GM19452 (cell line): Measurements from ENCODE around the gene TXLNG.
A peak's percentile ranks its signal among the peaks of the same experiment; 100 is the strongest.

Experiments
- ATAC-seq: cut with Tn5 transposase; IDR thresholded peaks from one replicate; pipeline ENCODE4 v1.9.1; 2021; ENCODE audit not compliant: unreplicated experiment

TXLNG gene

DNA sequence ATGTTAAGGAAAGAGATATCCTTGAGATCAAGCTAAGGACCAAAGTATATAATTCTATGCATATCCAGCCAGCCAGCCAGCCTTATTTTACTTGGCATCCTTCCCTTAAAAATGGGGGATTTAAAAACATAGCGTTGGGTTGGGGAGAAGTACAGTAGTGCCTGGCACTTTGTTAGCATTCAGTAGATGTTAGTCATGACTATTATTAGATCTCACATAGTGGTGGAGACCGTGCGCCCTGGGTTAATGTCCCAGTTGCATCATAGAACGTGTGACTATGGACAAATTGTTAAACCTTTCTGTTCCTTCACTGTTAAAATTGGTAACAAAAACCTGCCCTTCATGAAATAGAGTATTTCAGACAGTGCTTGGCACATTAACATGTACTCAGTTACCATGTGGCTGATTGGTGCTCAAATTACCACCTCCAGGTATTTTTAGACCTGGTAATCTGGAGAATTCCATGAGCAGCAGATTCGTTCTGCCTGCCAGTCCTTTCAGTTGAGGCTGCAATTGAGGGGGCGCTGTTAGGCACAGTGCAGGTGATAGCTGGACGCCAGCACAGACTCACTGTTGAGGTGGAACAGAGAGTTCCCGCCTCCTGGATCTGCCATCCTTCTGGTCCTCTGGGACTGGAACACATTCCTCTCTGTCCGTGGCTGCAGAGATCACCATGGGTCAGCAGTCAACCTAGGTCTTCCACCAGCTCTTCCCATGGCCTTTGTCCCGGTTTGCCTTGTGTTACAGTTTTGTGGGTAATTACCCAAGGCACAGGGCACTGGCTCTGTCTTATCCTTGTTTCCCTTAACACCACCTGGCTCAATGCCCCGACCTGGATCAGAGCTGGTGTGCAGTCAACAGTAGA, 52.2 kb downstream of the TXLNG start:
- no peak for ATAC-seq

DNA sequence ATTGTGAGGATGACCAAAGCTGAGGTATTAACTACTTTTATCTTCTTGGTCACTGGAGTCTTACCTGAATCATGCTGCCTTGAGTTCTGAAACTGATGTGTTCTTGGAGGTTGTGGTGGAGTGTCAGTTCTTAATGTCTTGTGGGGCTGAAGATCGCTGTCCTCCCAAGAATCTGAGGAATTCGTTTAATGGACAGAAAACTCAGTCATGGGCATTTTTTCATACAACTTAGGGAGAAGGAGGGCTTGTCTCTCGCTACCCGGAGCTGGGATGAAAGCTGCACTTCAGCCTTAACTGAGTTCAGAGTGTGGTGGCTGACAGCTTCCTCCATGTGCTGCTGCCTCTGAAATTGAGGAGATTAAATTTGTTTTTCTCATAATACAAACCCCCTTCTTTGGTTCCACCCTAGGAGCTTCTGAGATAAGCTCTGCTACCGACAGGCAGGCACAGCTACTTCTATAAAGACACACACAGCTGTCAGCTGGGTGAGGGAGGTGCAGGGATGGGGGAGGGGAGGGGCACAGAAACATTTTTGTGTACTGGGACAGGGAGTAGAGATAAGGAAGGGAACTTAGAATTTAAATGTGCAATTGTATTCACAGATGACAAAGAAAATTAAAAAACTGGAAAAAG, 53.1 kb downstream of the TXLNG start:
- ATAC-seq: no peak

DNA sequence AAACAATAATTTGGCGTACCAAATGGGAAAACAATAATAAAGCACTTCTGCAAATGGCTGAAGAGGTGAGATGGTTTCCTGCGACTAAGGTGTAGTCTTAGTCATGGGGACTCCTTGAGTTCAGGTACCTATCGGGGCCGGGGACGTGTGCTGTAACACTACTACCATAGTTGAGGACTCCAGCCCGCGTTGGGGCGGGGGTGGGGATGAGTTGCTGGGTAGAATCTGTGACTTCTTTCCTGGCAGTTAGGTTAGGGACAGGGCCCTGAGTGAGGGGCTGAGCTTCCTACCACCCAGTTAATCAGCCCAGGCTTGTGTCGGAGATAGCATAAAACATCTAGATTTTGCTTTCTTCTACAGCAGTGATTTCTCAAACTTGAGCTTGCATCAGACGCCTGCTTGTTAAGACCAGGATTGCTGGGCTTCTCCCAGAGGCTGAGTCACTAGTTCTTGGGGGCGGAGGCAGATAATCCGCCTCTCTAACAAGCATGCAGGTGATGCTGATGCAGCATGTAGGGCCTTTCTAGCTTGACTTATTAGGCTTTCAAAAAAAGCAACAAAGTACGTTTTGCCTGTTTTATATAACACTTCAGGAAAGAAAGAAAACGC, 53.7 kb downstream of the TXLNG start:
- no peak for ATAC-seq

DNA sequence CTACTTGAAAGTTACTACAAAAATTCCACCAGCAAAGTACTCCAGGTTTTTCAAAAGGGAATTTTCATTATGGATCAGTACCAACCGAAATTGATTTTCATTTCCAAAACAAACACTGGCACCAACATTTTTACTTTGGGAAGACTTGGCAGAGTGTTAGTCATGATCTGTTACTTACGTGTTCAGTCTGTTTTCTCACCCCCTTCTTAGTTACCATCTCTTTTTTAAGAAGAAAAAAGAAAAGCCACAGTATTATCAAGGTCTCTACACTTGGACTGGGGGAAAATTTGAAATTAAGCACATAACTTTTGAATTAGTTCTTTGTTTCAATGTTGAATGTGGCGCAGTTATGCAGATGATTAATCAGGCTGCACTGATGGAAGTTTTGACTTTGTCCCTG, 56.4 kb downstream of the TXLNG start:
- no peak for ATAC-seq

DNA sequence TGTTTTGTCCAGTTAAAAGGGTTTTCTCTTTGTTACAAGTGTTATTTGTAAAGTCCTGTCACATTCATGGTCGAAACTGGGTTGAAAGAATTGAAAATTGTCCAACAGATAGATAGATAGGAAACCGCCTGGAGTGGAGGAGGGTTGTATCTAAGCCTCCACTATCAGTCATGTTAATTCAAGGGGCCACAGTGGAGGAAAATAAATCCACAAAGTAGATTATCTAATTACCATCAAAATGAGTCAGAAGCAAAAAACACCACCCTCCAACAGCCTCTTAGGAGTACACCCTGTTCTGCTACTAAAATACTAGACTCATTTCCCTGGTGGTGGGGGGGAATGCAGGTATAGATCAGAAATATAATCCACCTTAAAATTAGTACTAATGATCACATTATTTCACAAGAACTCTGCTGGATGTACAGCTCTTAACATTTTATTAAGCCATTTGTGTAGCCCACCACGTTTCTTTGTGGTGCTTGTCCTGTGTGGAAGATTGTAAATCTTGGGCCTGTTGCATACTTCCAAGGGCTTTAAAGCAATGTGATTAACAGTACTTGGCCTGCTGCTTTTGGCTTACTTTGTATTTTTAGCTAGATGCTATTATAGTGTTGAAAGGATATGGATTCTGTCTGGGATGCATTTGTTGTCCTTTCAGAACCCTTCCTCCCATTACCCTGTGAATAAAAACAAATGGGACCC, 57.1 kb downstream of the TXLNG start:
- no peak for ATAC-seq

DNA sequence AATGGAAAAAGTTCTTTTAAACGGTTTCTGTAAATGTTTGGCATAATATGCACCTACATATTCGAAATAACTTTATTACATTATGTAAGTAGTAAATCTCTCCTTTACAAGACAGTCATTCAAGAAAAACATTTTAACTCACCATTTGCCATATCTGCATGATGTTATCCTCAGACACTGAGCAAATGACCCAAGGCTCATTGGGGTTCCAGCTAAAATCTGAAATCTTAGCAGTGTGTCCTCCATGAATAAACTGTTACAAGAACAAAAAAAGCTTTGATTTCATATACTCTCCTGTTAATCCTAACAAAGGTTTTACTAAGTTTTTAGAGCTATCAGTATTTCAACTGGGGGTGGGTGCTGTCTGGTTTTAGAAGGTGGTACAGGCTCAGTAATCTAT, 59.4 kb downstream of the TXLNG start:
- ATAC-seq: no peak

DNA sequence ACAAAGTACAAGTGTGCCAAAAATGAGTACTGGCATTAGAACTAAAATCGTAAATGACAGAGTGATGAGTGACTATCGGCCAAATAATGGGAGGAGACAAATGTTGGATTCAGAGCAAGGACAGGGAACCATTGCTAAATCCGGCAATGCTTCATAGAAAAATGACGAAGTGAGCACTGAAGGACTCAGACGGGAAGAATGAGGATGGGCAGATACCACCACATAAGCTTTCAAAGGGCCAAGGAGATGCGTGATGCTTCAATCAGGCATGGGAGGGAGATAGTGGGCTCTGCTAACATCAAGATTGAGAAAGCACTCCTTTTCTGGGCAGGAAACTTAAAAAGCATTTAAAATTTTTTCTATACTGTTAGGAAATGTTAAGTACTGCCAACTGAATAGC, 62.3 kb downstream of the TXLNG start:
- ATAC-seq: no peak

DNA sequence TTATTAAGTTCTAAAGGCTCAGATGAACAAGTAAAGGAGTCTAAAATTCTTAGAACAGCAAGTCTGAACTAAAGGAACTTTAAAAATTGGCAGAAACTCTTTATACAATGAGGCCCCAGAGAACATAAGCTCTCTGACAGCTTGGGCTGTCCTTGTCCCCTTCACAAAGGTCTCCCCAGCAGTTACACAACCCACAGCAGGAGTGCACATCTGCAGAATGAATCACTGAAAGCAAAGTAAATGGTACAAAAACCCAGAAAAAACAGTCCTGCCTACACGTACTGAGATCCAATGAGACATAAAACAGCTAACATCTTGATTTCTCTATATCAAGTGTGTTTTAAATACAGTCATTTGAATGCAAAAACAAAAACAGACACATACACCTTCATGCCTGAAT, 65.2 kb downstream of the TXLNG start:
- ATAC-seq: no peak

DNA sequence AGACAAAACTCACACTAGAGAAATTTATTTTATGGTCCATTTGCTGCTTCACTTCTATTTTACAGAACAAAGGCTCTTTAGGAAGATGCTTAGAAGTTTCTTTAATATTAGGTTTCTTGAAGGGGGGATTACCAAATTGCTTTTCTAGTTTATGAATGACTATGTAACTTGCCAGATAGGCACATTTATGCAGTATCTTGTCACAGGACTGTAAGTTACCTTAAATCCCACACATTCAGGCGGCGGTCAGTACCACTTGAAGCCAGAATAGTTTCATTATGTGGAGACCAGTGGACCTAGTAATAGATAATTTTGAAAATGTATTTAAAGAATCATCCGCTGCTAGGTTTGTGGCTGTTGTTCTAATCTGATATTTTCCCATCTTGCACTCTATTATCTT, 65.6 kb downstream of the TXLNG start:
- ATAC-seq: no peak

DNA sequence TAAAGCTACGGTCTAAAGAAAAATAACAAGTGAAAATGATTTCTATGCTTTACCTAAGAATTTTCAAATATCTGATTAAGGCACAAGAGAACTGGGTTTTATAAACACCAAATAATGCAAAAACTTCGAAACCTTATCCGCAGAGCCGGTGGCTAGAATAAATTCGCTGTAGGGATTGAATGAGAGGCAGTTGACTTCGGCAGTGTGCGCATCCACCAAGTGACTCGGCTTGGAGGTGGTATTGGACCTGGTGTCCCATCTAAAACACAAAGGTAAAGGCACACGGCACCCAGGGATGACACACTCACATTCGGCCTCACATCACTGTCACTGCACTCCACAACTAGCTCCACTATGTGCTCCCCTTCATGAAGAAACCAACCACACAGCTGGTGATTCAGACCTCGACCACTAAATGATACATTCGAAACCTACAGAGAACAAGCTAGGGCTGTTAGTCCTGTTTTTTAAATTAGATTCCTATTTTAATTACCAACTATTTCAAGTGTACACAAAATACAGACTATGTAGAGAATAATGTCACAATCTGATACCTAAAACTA, 66.4 kb downstream of the TXLNG start:
- ATAC-seq: no peak

DNA sequence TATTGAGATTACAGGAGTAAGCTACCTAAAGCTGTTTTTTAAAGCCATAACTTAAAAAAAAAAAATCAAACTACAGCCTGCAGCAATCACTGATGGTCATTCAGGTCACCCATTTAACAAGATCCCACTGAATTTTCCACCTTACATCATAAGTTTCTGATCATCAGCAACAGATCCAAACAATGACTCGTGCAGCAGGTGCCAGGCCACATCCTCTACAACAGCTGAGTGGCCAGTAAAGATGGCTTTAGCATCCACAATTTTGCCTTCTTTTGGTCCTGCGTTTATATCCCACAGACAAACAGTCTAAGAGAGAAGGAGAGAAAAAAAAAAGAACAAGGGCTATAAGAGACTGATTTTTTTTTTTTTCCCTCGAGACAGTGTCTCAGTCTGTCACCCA, 67.3 kb downstream of the TXLNG start:
- no peak for ATAC-seq

DNA sequence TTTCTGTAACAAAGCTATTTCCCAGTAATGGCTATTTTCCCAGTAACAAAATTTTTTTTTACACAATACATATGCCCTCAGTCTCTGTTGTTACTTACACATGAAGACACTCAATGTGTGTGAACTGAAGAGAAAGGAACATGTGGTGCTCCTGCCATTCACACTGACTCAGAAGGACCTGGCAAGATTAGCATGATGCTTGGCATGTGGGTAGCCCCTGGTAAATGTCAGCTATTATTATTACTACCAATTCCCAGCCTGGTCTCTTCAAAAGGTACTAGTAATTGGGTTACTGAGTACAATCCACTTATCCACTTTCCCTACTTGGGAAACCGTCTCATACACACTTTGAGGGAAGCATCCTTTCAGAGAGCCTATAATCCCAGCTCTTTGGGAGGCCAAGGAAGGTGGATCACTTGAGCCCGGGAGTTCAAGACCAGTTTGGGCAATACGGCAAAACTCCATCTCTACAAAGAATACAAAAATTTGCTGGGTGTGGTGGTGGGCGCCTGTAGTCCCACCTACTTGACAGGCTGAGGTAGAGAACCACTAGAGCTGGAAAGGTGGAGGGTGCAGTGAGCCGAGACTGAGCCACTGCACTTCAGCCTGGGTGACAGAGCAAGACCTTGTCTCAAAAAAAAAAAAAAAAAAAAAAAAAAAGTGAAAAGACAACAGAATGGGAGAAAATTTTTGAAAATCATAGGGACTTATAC, 69.3 kb downstream of the TXLNG start:
- peak; percentile 22 for ATAC-seq

DNA sequence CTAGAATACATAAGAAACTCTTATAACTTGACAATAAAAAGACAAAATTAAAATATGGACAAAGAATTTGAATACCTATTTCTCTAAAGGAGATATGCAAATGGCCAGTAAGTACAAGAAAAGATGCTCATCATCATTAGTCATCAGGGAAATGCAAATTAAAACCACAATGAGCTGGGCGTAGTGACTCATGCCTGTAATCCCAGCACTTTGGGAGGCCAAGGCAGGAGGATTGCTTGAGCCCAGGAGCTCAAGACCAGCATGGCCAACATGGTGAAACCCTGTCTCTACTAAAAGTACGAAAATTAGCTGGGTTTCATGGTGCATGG, 69.8 kb downstream of the TXLNG start:
- peak; percentile 60 for ATAC-seq

DNA sequence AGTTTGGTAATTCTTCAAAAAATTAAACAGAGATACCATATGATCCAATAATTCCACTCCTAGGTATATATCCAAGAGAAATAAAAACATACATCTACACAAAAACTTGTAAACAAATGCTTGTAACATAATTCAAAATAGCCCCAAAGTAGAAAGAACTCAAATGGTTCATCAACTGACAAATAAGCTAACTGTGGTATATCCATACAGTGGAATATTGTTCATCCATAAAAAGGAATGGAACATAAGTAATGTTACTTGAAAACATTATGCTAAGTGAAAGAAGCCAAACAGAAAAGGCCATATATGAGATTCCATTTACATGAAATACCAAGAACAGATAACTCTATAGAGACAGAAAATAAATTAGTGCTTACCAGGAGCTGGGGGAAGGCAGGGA, 70.5 kb downstream of the TXLNG start:
- no peak for ATAC-seq

DNA sequence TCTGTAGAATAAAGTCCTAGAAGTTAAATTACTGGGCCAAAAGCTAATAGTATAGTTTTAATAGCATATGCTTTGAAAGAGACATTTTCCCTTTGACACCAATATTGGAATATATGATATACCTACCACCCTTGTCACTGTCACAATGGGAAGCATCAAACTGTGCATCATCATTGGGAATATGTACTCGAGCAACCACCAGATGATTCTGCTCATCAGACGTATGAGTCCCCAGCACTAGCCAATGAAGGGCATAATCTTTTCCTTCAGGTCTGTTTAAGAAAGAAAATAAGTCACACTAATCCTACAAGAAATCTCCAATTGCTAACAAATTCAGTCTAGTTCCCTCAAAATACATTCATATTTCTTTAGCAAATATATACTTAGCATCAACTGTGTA, 76.6 kb downstream of the TXLNG start:
- ATAC-seq: no peak

DNA sequence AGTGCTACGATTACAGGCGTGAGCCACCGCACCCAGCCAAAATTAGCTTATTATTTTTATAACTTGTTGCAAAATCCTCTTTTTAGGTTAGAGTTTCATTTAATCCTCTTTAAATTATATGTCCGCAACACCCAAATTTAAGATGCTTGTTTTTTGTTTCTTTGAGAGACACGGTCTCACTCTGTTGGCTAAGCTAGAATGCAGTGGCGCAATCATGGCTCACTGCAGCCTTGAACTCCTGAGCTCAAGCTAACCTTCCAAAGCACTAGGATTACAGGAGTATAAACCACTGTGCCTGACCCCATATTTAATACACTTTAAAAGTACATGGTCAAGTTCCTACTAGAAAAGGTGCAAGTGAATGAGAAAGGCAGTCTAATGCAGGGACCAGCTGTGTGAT, 81.7 kb downstream of the TXLNG start:
- no peak for ATAC-seq

DNA sequence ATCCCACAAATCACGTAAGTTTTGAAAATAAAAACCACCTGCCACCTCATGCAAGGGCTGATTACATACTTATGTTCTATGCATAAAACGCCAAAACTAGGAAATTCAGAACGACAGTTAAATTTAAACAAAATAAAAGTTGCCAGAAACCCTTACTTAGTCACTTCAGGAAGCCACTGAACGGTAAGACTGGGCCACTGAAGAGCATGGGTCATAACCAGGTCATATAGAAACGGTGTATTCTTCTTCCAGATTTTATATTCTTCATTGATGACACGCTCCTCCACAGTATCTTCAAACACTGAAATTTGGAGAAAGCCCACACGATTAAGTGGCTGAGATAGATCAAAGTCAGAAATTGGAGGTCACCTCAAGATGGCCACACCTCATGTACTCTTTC, 82.7 kb downstream of the TXLNG start:
- ATAC-seq: no peak

DNA sequence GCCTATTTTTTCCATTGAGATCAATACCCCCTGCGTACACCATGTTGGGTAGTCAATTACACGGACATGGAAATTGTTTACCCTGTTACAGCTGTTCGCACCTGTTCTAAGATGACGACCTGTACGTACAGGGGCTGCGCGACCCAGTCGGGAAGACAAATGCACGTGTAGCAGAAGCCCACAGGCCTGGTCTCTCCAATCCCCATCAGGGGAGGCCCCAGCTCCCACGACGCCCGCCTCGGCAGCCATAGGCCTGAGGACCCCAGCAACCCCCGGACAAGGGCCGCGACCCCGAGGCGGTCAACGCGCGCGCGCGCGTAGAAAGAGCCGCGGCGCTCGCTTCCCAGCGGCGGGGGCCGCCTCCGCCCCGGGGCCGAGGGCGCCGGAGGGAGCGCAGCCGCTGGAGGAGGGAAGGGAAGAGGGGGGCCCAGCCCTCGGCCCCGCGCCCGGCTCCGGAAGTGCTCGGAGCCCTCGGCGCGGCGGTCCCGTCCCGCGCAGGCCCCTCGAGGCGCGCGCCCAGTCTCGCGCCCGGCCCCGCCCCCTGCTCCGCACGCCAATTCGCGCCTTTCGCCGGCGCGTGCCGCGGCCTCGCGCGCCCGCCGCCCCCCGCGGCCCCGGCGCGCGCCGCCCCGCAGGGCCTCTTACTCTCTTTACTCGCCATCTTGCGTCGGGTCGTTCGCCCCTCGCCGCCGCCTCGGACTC, 83.3 kb downstream of the TXLNG start:
- ATAC-seq: peak; percentile 49

DNA sequence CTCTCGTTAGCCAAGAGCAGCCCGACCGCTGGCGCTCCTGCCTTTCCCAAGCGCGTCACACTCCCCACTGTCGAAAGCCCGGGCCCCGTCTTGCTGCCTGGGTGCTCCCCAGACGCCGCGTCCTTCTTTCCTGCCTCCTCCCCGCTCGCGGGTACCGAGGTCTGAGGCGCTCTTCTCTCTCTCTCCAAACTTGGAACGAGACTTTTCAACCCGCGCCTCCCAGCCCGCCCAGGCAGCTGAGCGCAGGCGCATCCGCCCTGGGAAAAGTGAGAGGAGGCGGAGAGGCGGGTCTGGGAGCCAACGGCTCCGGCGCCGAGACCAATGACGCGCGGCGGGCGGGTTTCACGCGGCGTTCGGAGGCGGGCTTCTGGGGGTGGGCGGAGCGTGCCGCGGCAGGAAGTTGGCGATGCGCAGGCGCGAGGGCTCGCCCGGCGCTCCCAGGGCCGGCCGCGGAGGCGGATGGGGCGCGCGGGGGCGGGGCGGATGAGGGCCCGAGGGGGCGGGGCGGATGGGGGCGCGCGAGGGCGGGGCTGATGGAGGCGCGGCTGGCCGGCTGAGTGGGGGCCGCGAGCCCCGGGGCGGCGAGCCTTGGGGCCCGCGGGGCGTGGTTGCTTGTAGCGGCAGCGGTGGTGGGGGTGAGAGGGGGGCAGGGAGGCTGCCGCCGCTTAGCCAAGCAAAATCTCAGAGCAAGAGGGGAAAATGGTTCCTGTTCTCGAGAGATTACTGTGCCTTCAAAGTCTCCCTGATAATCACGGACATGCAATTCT, 84.0 kb downstream of the TXLNG start, which contains the start of gene RBBP7:
Gene RBBP7 (minus strand): TSS at position 268 of the 767 bp plus-strand sequence. CDS start 309 bp downstream, outside the sequence.
- ATAC-seq: peak; percentile 69
